Thyroid gland (tissue), 4 donors: ENCODE measurements around the gene TMEM198. TPM values are rescaled to one million over a fixed set of nuclear protein-coding genes. Genes with fewer than 3 reads are reported as not detected.

Source experiments
- DNase-seq, 2 donors: peaks; one replicate each; pipeline ENCODE4 v3.0.0-alpha.2; 2019
- H3K27ac ChIP-seq, 3 donors: fragments of 200-600 bp; sonication (generic); 1 replicate in 2 of 3; 2 replicates in 1 of 3; pipeline ENCODE4 v1.5.1; 2016 to 2019; ENCODE audit warnings: mild to moderate bottlenecking in 1 of 3, moderate library complexity in 1 of 3
- H3K27me3 ChIP-seq: fragments of 200-600 bp; sonication (generic); one replicate; pipeline ENCODE4 v1.5.1; 2019
- H3K36me3 ChIP-seq, 2 donors: fragments of 200-600 bp; sonication (generic); one replicate each; pipeline ENCODE4 v1.5.1; 2016 to 2019
- H3K4me1 ChIP-seq, 2 donors: fragments of 200-600 bp; sonication (generic); one replicate each; pipeline ENCODE4 v1.5.1; 2017 to 2019
- H3K4me3 ChIP-seq, 3 donors: fragments of 200-600 bp; sonication (generic); replicated peaks in 1 of 3; 1 replicate in 2 of 3; 2 replicates in 1 of 3; pipeline ENCODE4 v1.5.1; 2016; ENCODE audit warnings: mild to moderate bottlenecking in 1 of 3
- H3K9me3 ChIP-seq: fragments of 200-600 bp; sonication (generic); one replicate; pipeline ENCODE4 v1.5.1; 2017
- CTCF ChIP-seq, 6 experiments: fragments of 200-600 bp in 3 of 6; fragments of 450-650 bp in 3 of 6; sonication (generic) in 3 of 6; IDR thresholded peaks; one replicate each; pipeline ENCODE4 v1.5.1; 2016 to 2019; ENCODE audit warnings: antibody characterized with exemption in 6 of 6, mild to moderate bottlenecking in 2 of 6, inconsistent platforms in 1 of 6, moderate library complexity in 1 of 6
- POLR2A ChIP-seq, 2 donors: fragments of 450-650 bp; IDR thresholded peaks; one replicate each; pipeline ENCODE4 v1.6.1; 2017; ENCODE audit warnings: antibody characterized with exemption in 2 of 2, mild to moderate bottlenecking in 2 of 2, moderate library complexity in 1 of 2
- WGBS, 2 donors: methylation state at CpG; one replicate each; pipeline ENCODE4 v1.1.5; 2017; 5-methylcytosine and 5-hydroxymethylcytosine counted together
- intact Hi-C: fragments of 100-400 bp; cut with DNase I; formaldehyde crosslinking; loops from one replicate; pipeline ENCODE4 v1.15.1; 2023
- total RNA-seq, 4 donors: library from RNA; depleted of rRNA; stranded (reverse); fragments of >200 nt; gene quantifications; one replicate each; pipeline ENCODE4 v1.2.3, GENCODE V29; 2016

Gene TMEM198
- total RNA-seq, 4 donors from 2014 or later = 4.6 to 10.9 (median 5.4) TPM

- DNase-seq = no peak
- no peaks in the 10 kb centered on the region for H3K9me3 ChIP-seq
- H3K4me1 ChIP-seq = peaks cover 11 to 19% of the 10 kb centered on the region in 2 donors
- peaks cover 3% of the 10 kb centered on the region for H3K27me3 ChIP-seq
- no peak overlapping the region for H3K27ac ChIP-seq
- TF ChIP-seq POLR2A (IDR thresholded peaks at IDR 0.05) (no peak), CTCF (IDR thresholded peaks at IDR 0.05) (no peak)
- WGBS, 2 donors = 14 to 39% methylated on average over 3 to 9 of the region's 14 CpGs
- H3K4me3 ChIP-seq = no peak overlapping the region
- intact Hi-C loops = no loop called here
- H3K36me3 ChIP-seq = peaks cover 20 to 27% of the 10 kb centered on the region in 2 donors
Observed at GRCh38 chr2:219508971-219509779, 34.7 kb upstream of the TMEM198 start.

- intact Hi-C loops = no loop called here
- peaks cover 12 to 19% of the 10 kb centered on the region in 2 donors for H3K36me3 ChIP-seq
- no peaks in the 10 kb centered on the region for H3K9me3 ChIP-seq
- peak; percentile 50 to 55 for DNase-seq
- H3K27ac ChIP-seq = no peak overlapping the region
- TF ChIP-seq POLR2A (IDR thresholded peaks at IDR 0.05) (no peak), CTCF (IDR thresholded peaks at IDR 0.05) (peak; percentile 12 to 70 (median 40))
- peaks cover 3% of the 10 kb centered on the region for H3K27me3 ChIP-seq
- H3K4me1 ChIP-seq = peaks cover 11 to 21% of the 10 kb centered on the region in 2 donors
- H3K4me3 ChIP-seq = peak overlapping the region in 1 of 3 donors; percentile 15
- 2 to 3% methylated on average over 22 to 26 of the region's 26 CpGs for WGBS, 2 donors
Observed at GRCh38 chr2:219509780-219510511, 33.9 kb upstream of the TMEM198 start.

GRCh38 chr2:219510512-219511135 is 33.2 kb upstream of the TMEM198 start:
- H3K4me3 ChIP-seq = no peak overlapping the region

GRCh38 chr2:219511547-219512325 is 32.1 kb upstream of the TMEM198 start:
- WGBS, 2 donors = 30 to 36% methylated on average over 14 to 15 of the region's 15 CpGs
- H3K27me3 ChIP-seq = peaks cover 3% of the 10 kb centered on the region
- TF ChIP-seq POLR2A (IDR thresholded peaks at IDR 0.05) = no peak
- TF ChIP-seq CTCF (IDR thresholded peaks at IDR 0.05) = no peak

More at GRCh38 chr2:219510512-219511135, 33.2 kb upstream of the TMEM198 start:
- TF ChIP-seq POLR2A (IDR thresholded peaks at IDR 0.05) (no peak), CTCF (IDR thresholded peaks at IDR 0.05) (no peak)
- Histone ChIP-seq H3K27ac (no peak overlapping the region), H3K9me3 (no peaks in the 10 kb centered on the region), H3K36me3 (peaks cover 10 to 13% of the 10 kb centered on the region in 2 donors), H3K4me1 (peaks cover 11 to 21% of the 10 kb centered on the region in 2 donors), H3K27me3 (peaks cover 3% of the 10 kb centered on the region)
- intact Hi-C loops = no loop called here
- 15 to 35% methylated on average over 13 to 22 of the region's 22 CpGs for WGBS, 2 donors
- no peak for DNase-seq

More at GRCh38 chr2:219511547-219512325, 32.1 kb upstream of the TMEM198 start:
- Histone ChIP-seq H3K4me1 (peaks cover 11 to 21% of the 10 kb centered on the region in 2 donors), H3K36me3 (peaks cover 2% of the 10 kb centered on the region in 2 donors), H3K27ac (no peak overlapping the region), H3K4me3 (no peak overlapping the region), H3K9me3 (no peaks in the 10 kb centered on the region)
- no peak for DNase-seq
- intact Hi-C loops = no loop called here
